ENCODE results near the gene SDSL. TPM values are rescaled to one million over a fixed set of nuclear protein-coding genes. Genes with fewer than 3 reads are reported as not detected.
A peak's percentile ranks its signal among the peaks of the same experiment; 100 is the strongest.

SDSL gene
- total and polyA plus RNA-seq, 2 experiments from 2014 or later = 6.3 to 14.6 TPM

GRCh38 chr12:113469949-113470743, 48.0 kb downstream of the SDSL start:
- H3K27me3 ChIP-seq (replicated peaks; ENCODE audit: insufficient read depth) = peaks cover 100% of the 10 kb centered on the region
- H3K9me2 ChIP-seq (ENCODE audit: insufficient read depth) = no peaks in the 10 kb centered on the region
- TF ChIP-seq EZH2 (IDR thresholded peaks at IDR 0.05; ENCODE audit: insufficient read depth, poor library complexity, severe bottlenecking) = no peak
- TF ChIP-seq EZH2phosphoT487 (IDR thresholded peaks at IDR 0.05; ENCODE audit: insufficient read depth, low read depth) = no peak
- H3K27ac ChIP-seq = no peak overlapping the region
- no peak overlapping the region for H3K4me2 ChIP-seq (ENCODE audit: unreplicated experiment)
- WGBS, 2 experiments (ENCODE audit: low coverage in 1 of 2, low lambda C conversion rate in 2 of 2, missing lambda C conversion rate in 2 of 2) = 5 to 6% methylated on average over 19 of the region's 19 CpGs
- H4K20me1 ChIP-seq (ENCODE audit: insufficient read depth) = no peaks in the 10 kb centered on the region
- DNase-seq = no peak
- H3F3A ChIP-seq (ENCODE audit: insufficient read depth) = no peaks in the 10 kb centered on the region
- no peak overlapping the region for H3K9ac ChIP-seq
- no peak overlapping the region for H2AFZ ChIP-seq
- no peaks in the 10 kb centered on the region for H3K9me3 ChIP-seq (ENCODE audit: low read depth)
- H3K4me1 ChIP-seq (ENCODE audit: insufficient read depth) = no peaks in the 10 kb centered on the region; the same call in 1 of the 2 replicates
- no peak overlapping the region for H3K4me3 ChIP-seq
- in situ Hi-C loops (cut with MboI) = loop anchor here (25.0 kb wide), 1 partner anchor 442 kb away; no protein-coding TSS in a partner anchor
- H3K36me3 ChIP-seq (ENCODE audit: low read depth) = no peaks in the 10 kb centered on the region
- no peaks in the 10 kb centered on the region for H3K79me2 ChIP-seq (ENCODE audit: insufficient read depth)

GRCh38 chr12:113470871-113471618, 48.9 kb downstream of the SDSL start:
- H3K4me1 ChIP-seq (ENCODE audit: insufficient read depth) = no peaks in the 10 kb centered on the region
- no peak overlapping the region for H3K4me3 ChIP-seq
- no peaks in the 10 kb centered on the region for H3F3A ChIP-seq (ENCODE audit: insufficient read depth)
- peaks cover 100% of the 10 kb centered on the region for H3K27me3 ChIP-seq (replicated peaks; ENCODE audit: insufficient read depth)
- H3K9me3 ChIP-seq (ENCODE audit: low read depth) = no peaks in the 10 kb centered on the region
- H3K36me3 ChIP-seq (ENCODE audit: low read depth) = no peaks in the 10 kb centered on the region
- H3K79me2 ChIP-seq (ENCODE audit: insufficient read depth) = no peaks in the 10 kb centered on the region
- no peak overlapping the region for H3K27ac ChIP-seq
- in situ Hi-C loops (cut with MboI) = loop anchor here (25.0 kb wide), 1 partner anchor 441 kb away; no protein-coding TSS in a partner anchor
- no peaks in the 10 kb centered on the region for H4K20me1 ChIP-seq (ENCODE audit: insufficient read depth)
- no peak overlapping the region for H3K9ac ChIP-seq
- TF ChIP-seq EZH2phosphoT487 (IDR thresholded peaks at IDR 0.05; ENCODE audit: insufficient read depth, low read depth) (0 out of 2 replicates have a peak, but pooled peaks have one; percentile 6), EZH2 (IDR thresholded peaks at IDR 0.05; ENCODE audit: insufficient read depth, poor library complexity, severe bottlenecking) (no peak)
- 3 to 4% methylated on average over 50 to 53 of the region's 53 CpGs for WGBS, 2 experiments (ENCODE audit: low coverage in 1 of 2, low lambda C conversion rate in 2 of 2, missing lambda C conversion rate in 2 of 2)
- H3K9me2 ChIP-seq (ENCODE audit: insufficient read depth) = no peaks in the 10 kb centered on the region
- H3K4me2 ChIP-seq (ENCODE audit: unreplicated experiment) = no peak overlapping the region
- no peak for DNase-seq
- H2AFZ ChIP-seq = no peak overlapping the region

GRCh38 chr12:113471619-113472171, 49.5 kb downstream of the SDSL start, which contains the start of gene LHX5:
Gene LHX5 (minus strand): TSS chr12:113471871. CDS start chr12:113471498, 373 bp downstream.
- whole genome bisulfite sequencing, 2 experiments (ENCODE audit: low coverage in 1 of 2, low lambda C conversion rate in 2 of 2, missing lambda C conversion rate in 2 of 2) = 2 to 3% methylated on average over 34 of the region's 43 CpGs
- H3K9me2 ChIP-seq (ENCODE audit: insufficient read depth) = no peaks in the 10 kb centered on the region
- H3F3A ChIP-seq (ENCODE audit: insufficient read depth) = no peaks in the 10 kb centered on the region
- no peak within 1 kb of the TSS for H3K27ac ChIP-seq
- peak; percentile 47 for DNase-seq
- H3K4me1 ChIP-seq (ENCODE audit: insufficient read depth) = no peaks in the 10 kb centered on the region
- TF ChIP-seq EZH2phosphoT487 (IDR thresholded peaks at IDR 0.05; ENCODE audit: insufficient read depth, low read depth) = no peak
- TF ChIP-seq EZH2 (IDR thresholded peaks at IDR 0.05; ENCODE audit: insufficient read depth, poor library complexity, severe bottlenecking) = peak; percentile 74
- H3K79me2 ChIP-seq (ENCODE audit: insufficient read depth) = no peaks in the 10 kb centered on the region
- H3K36me3 ChIP-seq (ENCODE audit: low read depth) = no peaks in the 10 kb centered on the region
- no peak within 1 kb of the TSS for H3K4me3 ChIP-seq
- no peaks in the 10 kb centered on the region for H3K9me3 ChIP-seq (ENCODE audit: low read depth)
- H2AFZ ChIP-seq = no peak within 1 kb of the TSS
- H3K4me2 ChIP-seq (ENCODE audit: unreplicated experiment) = no peak within 1 kb of the TSS
- in situ Hi-C loops (cut with MboI) = loop anchor here (25.0 kb wide), 1 partner anchor 441 kb away; no protein-coding TSS in a partner anchor
- no peak within 1 kb of the TSS for H3K9ac ChIP-seq
- H3K27me3 ChIP-seq (replicated peaks; ENCODE audit: insufficient read depth) = peaks cover 95% of the 10 kb centered on the region
- no peaks in the 10 kb centered on the region for H4K20me1 ChIP-seq (ENCODE audit: insufficient read depth)

All from GM23248 (cell line).